Muscle of arm (tissue), 14 donors: ENCODE results near the gene MATCAP1. TPM values are rescaled to one million over a fixed set of nuclear protein-coding genes. Genes with fewer than 3 reads are reported as not detected.
A peak's percentile ranks its signal among the peaks of the same experiment; 100 is the strongest.

Experiments used
- DNase-seq: peaks from one replicate; pipeline ENCODE4 v3.0.0-alpha.2; 2013
- long read RNA-seq, 11 donors: transcript quantifications; one replicate each; lab custom pipeline, GENCODE V29; 2026
- polyA plus RNA-seq, 12 donors: library from polyadenylated mRNA; unstranded; fragments of 120-200 nt; gene quantifications; one replicate each; pipeline ENCODE4 v1.2.1, GENCODE V29; 2013; ENCODE audit not compliant: insufficient read length in 12 of 12

The MATCAP1 gene
- 10 to 100 TPM in 11 of 12 donors, not detected in 1; 12.3 to 43.5 (median 16.9) TPM for polyA plus RNA-seq
- long read RNA-seq, donor 1, partial matches to known transcripts: 8 of 12 reads
- long read RNA-seq, donor 1, other reads (novel, unspliced or antisense): 0 of 12 reads
- long read RNA-seq, donor 2, partial matches to known transcripts: 0 of 1 reads
- long read RNA-seq, donor 2, other reads (novel, unspliced or antisense): 0 of 1 reads
- long read RNA-seq, donor 3, partial matches to known transcripts: 0 of 1 reads
- long read RNA-seq, donor 3, other reads (novel, unspliced or antisense): 0 of 1 reads
- long read RNA-seq, donor 4: 0 reads
- long read RNA-seq, donor 5, transcript KIAA0895L-203 (3 exons, 2,824 nt): major isoform, 8 of 8 reads
- long read RNA-seq, donor 5, partial matches to known transcripts: 0 of 8 reads
- long read RNA-seq, donor 5, other reads (novel, unspliced or antisense): 0 of 8 reads
- long read RNA-seq, donor 6, partial matches to known transcripts: 0 of 1 reads
- long read RNA-seq, donor 6, other reads (novel, unspliced or antisense): 0 of 1 reads
- long read RNA-seq, donor 7, partial matches to known transcripts: 0 of 2 reads
- long read RNA-seq, donor 7, other reads (novel, unspliced or antisense): 0 of 2 reads
- long read RNA-seq, donor 8, partial matches to known transcripts: 0 of 3 reads
- long read RNA-seq, donor 8, other reads (novel, unspliced or antisense): 0 of 3 reads
- long read RNA-seq, donor 9: 0 reads
- long read RNA-seq, donor 10, partial matches to known transcripts: 43 of 45 reads
- long read RNA-seq, donor 10, other reads (novel, unspliced or antisense): 0 of 45 reads
- long read RNA-seq, donor 11, partial matches to known transcripts: 0 of 7 reads
- long read RNA-seq, donor 11, other reads (novel, unspliced or antisense): 5 of 7 reads

DNA sequence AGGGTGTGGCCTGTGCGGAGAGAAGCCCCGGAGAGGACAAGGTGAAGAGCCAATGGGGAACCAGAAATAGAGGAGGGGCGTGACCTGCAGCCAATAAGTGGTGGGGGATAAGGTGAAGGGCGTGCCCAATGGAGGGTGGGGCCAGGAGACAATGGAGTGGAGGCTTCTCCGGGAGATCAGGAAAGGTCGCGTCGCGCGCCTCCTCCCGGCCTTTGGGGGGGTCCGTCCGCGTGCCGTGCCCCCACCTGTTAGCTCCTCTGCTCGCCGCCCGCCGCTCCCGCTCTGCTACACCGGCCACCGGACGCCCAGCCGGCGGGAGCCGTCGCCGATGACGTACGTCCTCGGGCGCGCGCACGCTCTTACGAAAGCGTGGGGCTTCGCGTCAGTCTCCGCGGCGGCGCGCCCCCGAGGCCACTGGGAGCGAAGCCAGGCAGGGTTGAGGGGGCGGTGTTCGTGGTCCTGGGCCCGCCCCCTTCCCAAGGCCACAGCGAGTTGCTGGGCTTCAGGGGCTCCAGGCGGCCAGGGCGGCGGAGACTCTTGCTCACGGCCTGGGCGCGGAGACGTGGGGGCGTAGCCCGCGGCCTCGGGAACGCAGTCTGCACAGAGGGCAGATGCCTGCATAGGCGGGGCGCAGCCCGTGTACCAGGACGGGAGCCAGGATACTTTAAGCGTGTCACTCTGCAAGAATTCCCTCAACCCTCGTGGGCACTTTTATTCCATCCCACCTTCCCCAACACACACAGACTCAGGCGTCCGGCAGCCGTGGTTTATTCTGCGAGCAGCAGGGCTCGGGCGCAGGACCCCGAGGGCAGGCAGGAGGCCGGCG lies at the start of gene MATCAP1:
MATCAP1 (minus strand) TSS at position 337 of the 826 bp plus-strand sequence. CDS start 3,353 bp downstream, outside the sequence.
- DNase-seq: peak; percentile 95

DNA sequence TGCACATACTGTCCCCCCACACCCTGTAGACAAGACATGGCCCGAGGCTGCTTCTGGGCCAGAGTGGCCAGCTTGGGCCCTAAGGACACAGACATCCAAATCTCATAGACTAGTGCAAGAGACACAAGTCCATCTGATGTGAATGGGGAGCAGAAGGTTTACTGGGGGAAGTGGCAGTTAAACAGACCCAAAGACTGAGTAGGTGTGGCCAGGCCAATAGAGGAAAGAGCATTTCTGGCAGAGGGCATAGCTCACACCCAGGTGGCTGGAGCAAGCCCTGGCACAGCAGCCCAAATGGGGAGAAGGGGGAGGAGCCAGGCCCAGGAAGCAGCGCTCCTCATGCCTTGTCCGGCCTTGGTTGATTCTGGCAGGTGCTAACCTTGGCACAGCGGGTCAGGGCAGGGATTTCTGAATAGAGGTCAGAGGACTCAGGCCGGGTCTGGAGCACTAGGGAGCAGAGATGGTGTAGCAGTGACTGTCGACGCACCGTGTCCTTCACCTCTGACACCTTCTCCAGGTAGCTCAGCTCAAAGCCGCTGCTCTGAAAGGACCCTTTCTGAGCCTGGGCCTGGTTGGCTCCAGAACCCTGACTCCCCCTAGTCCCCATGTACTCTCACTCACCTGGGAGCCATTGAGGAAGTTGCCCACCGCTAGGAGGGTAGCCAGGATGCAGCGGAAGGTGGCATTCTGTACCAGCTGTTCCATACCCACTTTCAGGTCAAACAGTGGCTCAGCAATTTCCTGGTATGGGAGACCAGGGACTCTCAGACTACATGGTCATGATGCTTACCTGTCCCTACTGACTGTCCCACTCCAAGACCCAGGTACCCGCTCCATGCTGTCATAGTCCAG lies 47.3 kb upstream of the MATCAP1 start:
- no peak for DNase-seq

DNA sequence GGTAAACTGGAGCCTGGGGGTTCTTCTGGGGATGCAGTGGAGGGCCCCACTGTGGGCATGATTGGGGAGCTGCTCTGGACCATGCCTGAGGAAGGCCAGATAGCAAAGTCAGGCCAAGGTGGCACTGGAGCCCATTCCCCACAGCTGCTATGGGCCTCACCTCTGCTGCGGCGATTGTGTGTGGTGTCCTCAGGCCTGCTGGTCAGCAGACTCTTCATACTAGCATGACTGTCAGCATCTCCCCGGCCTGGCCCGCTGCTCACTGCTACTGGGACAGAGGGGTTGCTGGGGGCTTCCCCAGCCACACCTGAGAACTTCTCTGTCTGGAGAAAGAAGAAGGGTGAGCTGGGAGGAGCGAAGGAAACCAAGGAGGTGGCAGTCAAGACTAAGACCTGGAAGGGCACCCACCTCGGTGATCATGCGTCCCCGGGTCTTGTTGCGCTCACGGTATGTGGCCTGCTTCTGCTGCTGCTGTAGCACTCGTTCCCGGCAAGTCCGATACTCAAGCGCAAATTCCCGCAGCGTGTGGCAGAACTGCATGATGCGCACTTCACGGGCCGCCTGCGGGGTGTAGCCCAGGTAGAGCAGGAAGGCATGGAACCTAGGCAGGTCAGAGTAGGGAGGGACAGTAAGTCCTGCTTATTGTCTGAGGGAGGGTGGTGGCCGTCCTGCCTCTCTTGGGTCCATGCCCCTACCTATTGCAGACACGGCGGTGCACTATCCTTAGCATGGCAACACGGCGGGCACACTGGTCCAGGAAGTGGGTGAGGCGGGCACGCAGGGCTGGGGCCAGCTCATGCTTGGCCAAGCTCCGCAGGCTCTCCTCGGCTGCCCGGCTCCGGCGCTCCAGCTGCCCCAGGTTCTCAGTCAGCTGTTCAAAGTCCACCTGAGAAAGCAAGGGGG lies 46.4 kb upstream of the MATCAP1 start:
- no peak for DNase-seq

DNA sequence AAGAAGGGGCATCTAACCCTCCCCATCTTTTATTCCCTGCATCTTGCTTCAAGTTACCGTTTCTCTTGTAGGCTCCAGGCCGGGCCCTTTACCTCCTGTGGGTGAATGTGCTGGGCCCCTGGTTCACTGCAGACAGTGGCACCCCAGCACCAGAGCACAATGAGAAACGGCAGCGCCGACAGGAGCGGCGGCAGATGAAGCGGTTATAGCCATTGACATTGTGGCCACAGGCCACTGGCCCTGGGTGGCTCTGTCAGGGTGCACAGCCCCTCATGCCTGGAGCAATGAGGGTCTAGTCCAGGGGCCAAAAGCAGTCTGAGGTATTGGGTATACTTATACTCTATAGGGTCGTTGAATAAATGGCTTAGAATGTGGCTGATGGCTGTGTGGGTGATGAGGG lies 45.1 kb upstream of the MATCAP1 start:
- no peak for DNase-seq

DNA sequence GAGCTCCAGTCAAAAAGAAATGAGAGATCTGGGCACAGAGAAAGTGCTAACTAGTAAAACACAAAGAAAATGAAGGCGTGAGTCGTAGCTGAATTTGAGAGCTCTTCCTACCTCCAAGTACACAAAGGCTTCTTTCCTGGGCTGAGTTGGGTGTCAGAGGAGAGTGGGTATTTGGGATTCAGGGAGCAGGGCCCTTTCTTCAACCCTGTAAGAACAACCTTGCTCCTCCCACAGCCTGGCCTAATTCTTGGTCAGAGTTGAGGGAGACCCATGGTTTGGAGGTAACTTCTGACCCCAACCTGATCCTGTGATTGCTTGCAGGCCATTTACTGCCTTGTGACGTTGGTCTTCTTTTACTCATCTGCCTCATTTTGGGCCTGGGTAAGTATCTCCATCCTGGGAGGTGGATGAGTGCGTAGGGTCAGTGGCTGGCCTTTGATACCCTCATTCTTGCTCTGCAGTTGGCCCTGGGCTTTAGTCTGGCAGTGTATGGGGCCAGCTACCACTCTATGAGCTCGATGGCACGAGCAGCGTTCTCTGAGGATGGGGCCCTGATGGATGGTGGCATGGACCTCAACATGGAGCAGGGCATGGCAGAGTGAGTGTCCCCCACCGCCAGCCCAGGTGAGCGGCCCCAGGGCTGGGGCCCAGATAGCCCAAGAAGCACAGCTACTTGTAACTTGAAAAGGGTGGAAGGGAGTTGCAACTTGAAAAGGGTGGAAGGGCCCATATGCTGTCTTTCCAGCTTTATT lies 44.4 kb upstream of the MATCAP1 start:
- no peak for DNase-seq

DNA sequence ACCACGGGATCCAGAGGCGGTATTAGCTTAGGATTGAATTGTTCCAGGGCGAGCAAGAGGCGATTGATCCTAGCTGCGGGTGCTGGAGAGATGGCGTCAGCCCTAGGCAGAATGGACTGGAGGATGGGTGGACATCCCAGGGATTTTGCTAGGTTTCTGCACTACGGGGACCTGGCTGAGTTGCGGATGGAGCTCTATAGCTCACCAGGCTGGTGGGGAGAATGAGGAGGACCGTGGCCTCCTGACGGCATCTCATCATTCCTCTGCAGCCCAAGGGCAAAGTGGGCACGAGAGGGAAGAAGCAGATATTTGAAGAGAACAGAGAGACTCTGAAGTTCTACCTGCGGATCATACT lies 43.8 kb upstream of the MATCAP1 start:
- DNase-seq: no peak

DNA sequence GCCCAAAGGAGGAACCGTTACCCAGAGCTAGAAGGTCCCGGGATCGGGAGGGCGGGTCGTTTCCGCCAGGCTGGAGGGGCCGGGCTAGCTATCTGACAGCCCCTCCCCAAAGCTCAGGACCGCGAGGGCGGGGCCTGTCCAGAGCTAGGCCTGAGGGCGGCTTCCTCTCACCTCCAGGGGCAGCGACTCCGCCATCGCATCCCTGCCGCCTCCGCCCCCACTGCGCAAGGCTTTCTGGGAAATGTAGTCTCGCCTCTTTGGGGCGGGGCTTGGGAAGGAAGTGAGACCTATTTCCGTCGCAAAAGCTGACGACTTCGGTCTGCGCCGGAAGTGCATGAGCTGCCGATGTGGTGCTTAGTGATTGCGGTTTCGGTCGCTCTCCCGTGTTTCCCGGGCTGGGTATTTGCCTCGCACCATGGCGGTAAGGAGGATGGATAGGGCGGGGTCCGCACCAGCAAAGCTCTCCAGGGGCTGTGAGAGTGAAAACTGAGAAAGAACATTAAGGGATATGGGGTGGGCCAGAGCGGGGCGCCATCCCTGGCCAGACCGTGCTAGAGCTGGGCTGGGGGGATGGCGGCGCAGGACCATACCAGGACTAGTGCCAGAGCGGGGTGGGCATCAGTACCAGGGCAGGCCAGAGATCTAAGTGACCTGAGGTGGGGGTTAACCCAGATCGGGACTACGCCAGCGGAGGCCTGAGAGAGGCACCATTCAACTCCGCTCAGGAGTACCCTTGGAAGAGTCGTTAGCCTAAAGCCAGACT lies 43.2 kb upstream of the MATCAP1 start, which contains the start of gene TMEM208:
TMEM208 (plus strand) TSS at position 327 of the 763 bp plus-strand sequence; CDS start at position 416, 89 bp downstream.
- peak; percentile 99 for DNase-seq

DNA sequence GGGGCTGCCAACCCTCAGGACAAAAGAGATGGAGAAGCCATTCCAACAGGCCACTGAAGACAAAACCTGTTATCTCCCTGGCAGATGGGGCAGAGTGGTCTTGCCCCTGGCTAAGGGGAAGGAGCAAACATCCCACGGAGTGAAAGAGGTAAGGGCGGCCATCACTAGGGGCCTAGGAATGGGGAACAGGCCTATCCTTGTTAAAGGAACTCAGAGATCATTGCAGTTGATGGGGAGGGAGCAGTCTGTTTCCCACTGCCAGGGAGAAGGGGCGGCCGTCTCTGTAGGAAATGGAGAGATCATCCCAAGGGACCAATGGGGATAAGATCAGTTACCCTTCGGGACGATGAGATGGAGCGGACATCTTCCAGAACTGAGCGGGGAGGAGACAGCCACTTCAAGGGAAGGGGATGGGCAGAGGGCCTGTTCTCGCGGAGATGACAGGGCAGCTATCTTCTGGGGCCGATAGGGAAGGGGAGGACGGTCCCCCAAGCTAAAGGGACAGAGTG lies 42.6 kb upstream of the MATCAP1 start:
- DNase-seq: no peak

DNA sequence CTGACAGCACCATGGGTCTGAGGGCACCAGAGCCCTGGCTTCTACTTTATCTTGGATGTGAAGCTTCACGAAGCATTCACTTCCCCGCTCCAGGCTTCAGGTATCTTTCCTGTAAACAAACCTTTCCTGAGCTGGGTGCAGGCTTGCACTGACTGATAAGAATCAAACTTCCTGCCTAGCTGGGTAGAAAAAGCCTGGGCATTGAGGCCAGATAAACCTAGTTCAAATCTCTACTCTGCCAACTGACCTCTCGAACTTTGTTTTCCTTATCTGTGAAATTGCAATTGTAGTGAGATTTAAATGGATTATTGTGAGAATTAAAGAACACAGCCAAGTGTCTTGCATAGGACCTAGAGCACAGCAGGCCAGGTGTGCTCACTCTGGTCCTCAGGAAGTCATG lies 40.2 kb upstream of the MATCAP1 start:
- no peak for DNase-seq

DNA sequence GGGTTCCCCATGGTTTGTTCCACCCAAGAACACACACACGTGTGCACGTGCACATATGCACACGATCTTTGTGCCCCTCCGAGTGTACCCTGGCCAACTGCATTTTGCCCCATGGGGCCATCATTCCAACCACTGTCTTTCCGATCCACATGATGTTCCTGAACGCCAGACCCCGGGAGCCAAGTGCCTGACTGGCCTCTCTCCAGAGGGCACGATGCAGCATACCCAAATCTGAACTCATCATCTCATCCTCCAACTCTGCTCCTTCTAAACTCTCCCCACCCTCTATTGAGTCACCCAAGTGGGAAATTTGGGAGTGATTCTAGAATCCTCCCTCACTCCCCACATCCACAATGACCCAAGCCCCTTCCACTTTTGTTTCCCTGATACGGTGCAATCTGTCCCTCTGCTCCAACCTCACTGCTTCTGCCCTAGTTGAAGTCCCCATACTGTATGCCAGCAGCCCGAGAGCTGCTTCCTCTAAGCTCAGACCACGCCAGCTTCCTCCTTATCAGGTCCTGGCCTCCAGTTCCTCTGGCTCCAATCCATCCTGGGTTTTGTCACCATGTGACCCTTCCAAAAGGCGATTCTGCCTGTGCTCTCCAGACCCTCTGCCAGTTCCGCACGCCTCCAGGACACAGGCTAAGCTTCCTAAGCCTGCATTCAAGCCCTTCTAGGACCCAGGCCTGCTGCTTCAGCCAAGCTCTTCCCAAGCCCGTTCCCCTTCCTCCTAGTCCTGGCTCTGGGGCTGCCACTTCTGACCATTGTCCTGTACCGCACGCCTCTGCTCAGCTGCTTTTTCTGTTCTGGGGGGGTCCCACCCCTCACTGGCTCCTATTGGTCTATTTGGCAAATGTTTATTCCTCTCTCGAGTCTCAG lies 33.1 kb upstream of the MATCAP1 start:
- DNase-seq: no peak

DNA sequence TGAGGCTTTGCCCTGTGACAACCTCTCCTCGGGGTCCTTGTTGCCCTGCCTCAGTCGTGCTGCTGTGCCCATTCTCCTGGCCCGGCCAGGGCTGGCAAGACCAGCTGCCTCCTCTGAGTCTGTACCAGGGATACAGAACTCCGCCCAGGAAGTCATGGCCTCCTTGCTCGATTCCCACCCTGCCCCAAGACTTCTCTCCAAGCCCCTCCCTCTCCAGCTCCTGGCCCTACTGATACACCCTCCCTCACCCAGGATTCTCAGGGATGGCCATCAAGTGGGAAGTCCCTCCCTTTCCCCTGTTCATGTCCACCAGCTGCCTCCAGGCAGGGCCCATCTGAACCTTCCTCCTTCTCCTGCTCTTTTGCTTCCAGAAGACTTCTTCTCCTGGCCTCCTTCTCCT lies 31.9 kb upstream of the MATCAP1 start:
- DNase-seq: no peak

DNA sequence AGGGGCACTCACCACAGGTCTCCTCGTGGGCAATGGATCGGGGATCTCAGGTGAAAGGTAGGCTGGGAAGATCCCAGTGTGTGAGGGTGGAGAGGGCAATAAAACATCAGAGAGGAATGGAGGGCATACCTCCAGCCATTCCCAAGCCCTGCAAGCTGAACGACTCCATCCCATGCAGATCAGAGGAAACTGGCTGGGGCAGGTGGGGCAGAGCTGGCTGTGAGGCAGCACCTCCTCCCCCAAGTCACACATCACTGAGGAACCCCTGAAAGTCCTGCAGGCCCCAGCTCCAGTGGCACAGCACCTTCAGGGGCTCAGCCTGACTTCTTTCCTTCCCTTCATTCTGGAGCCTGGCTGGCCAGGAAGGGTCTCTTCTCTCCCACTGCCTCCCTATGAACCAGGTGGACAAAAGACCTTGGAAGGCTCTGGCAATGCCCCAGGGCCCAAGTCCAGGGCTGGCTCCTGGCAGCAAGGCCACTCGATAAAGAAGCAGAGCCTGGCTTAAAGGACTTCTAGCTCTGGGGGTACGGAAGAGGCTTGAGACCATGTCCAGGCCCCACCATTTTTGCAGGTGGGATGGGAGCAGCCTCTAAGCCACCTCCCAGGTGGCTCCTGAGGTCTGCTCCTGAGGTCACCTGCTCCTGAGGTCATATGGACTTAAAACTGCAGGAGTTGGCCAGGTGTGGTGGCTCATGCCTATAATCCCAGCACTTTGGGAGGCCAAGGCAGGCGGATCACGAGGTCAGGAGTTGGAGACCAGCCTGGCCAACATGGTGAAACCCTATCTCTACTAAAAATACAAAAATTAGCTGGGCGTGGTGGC lies 29.6 kb upstream of the MATCAP1 start:
- DNase-seq: no peak

DNA sequence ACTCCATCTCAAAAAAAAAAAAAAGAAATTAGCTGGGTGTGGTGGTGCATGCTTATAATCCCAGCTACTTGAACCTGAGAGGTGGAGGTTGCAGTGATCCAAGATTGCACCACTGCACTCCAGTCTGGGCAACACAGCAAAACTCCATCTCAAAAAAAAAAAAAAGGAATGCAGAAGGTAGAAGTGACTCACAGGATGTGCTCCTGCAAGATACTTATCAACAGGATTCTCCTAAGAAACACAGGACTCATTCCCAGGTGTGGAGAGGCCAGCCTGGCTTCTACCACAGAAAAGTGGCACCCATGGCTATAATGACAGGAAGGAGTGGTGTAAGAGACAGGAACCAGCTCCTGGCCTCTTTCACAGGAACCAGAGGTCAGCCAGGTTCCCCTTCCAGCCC lies 29.0 kb upstream of the MATCAP1 start:
- DNase-seq: no peak

DNA sequence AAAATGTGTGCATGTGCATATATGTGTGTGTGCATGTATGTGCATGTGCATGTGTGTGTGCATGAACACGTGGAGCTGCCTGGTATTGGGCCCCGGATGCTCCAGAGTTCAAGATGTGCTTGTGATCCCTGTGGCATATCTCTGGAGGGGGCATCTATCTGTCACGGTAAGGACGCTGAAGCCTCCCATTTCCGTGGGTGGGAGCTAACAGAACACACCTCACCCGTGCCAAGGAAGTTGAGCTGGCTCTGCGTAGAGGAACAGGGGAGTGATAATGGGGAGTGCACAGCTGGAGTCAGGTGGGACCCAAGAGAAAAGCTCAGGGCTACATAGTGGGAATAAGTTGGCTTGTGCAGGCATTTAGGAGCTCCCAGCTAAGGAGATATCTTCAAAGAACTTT lies 27.9 kb upstream of the MATCAP1 start:
- DNase-seq: no peak

DNA sequence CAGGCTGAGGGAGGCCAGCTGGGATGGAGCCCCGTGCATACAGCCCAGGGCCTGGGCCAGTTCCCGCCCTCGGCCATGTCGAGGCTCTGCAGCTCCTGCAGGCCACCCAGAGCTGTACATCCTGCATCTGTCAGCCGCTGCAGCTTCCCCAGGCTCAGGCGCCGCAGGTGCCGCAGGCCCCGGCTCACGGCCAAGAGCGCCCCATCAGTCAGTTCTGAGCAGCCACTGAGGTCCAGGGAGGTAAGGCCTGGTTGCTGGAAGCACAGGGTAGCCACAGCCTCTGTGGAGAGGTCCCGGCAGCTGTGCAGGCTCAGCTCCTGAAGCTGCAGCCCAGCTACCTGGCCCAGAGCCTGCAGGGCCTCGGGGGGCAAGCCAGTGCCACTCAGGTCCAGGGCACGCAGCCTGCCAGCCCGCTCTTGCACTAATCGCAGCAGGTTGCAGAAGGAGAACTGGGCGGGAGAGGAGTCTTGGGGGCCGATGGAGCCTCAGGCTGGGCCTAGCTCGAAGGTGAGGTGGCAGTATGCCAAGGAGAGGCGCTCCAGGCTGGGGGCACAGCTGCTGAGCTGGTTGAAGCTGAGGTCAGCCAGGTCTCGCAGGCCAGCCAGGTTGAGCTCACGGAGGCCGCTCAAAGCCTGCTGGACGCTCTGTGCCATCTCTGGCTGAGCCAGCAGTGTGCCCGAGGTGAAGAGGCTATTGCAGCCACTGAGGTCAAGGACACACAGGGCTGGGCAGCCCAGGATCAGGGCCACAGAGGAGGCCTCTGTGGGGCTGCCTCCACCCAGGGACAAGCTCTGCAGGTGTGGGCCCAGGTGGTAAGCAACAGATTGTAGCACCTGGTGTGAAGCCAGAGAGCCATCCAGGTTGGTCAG lies 26.5 kb upstream of the MATCAP1 start:
- no peak for DNase-seq
